DMS53 treated with DMSO at 0.1 percent for 48 hours (cell line): ENCODE measurements around the gene SELL.
"Not testable (repeated sequence)": the region's sequence is repeated elsewhere in the genome, so short reads cannot be mapped to it uniquely, and the experiment has no call there.

ENCODE experiments used
- DNase-seq: peaks from one replicate; lab custom pipeline; 2025; ENCODE audit not compliant: unreplicated experiment; lab: John Stamatoyannopoulos, UW

SELL gene

GRCh38 chr1:169707912-169708604 lies 3.4 kb downstream of the SELL start:
- DNase-seq: no peak

- DNase-seq: no peak
These were observed 6.6 kb downstream of the SELL start for GRCh38 chr1:169704797-169705196.

GRCh38 chr1:169701261-169702005 lies 10.0 kb downstream of the SELL start:
- no peak for DNase-seq

GRCh38 chr1:169699707-169700106 lies 11.7 kb downstream of the SELL start:
- no peak for DNase-seq

GRCh38 chr1:169698976-169699375 lies 12.4 kb downstream of the SELL start:
- no peak for DNase-seq

GRCh38 chr1:169697755-169698154 lies 13.7 kb downstream of the SELL start:
- no peak for DNase-seq

GRCh38 chr1:169696273-169697100 lies 14.9 kb downstream of the SELL start:
- no peak for DNase-seq

GRCh38 chr1:169694304-169695075 lies 16.9 kb downstream of the SELL start:
- no peak for DNase-seq

- no peak for DNase-seq
These were observed 18.5 kb downstream of the SELL start for GRCh38 chr1:169692756-169693460.

- DNase-seq: no peak
These were observed 20.9 kb downstream of the SELL start for GRCh38 chr1:169690489-169690888.

GRCh38 chr1:169689395-169689794 lies 22.0 kb downstream of the SELL start:
- DNase-seq: no peak

- DNase-seq: not testable (repeated sequence)
These were observed 23.0 kb downstream of the SELL start for GRCh38 chr1:169688377-169688776.

GRCh38 chr1:169683661-169684060 lies 27.8 kb downstream of the SELL start:
- DNase-seq: no peak

- DNase-seq: not testable (repeated sequence)
These were observed 28.3 kb downstream of the SELL start for GRCh38 chr1:169683168-169683567.

GRCh38 chr1:169682071-169682470 lies 29.3 kb downstream of the SELL start:
- no peak for DNase-seq

GRCh38 chr1:169681140-169681539 lies 30.3 kb downstream of the SELL start:
- no peak for DNase-seq

- DNase-seq: no peak
These were observed 30.9 kb downstream of the SELL start for GRCh38 chr1:169680377-169681019.

GRCh38 chr1:169679692-169680091 lies 31.7 kb downstream of the SELL start:
- DNase-seq: no peak

- no peak for DNase-seq
These were observed 35.4 kb downstream of the SELL start for GRCh38 chr1:169676001-169676400.

- no peak for DNase-seq
These were observed 40.6 kb downstream of the SELL start for GRCh38 chr1:169670836-169671235.
